Central memory CD8-positive, alpha-beta T cell (primary cell): ENCODE results near the gene RMC1.
"Not testable (repeated sequence)": the region's sequence is repeated elsewhere in the genome, so short reads cannot be mapped to it uniquely, and the experiment has no call there.

Source experiments
- ATAC-seq: fragments of 150-1000 bp; cut with Tn5 transposase; replicated peaks from 2 replicates; pipeline ENCODE4 v1.10.0; 2022; ENCODE audit warnings: mild to moderate bottlenecking, moderate FRiP score, moderate number of reproducible peaks; ENCODE audit not compliant: poor library complexity, severe bottlenecking; ENCODE audit errors: extremely low read depth
- DNase-seq, 2 donors: peaks; one replicate each; pipeline ENCODE4 v3.0.0; 2021; ENCODE audit warnings: low spot score in 2 of 2
- H3K27ac Mint-ChIP-seq: one replicate; pipeline ENCODE4 v1.8.0; 2022; ENCODE audit warnings: low read depth, mild to moderate bottlenecking, moderate library complexity, mixed read lengths
- H3K27me3 Mint-ChIP-seq: one replicate; pipeline ENCODE4 v1.8.0; 2022; ENCODE audit warnings: mixed read lengths
- H3K36me3 Mint-ChIP-seq: one replicate; pipeline ENCODE4 v1.8.0; 2022; ENCODE audit warnings: mild to moderate bottlenecking, moderate library complexity, mixed read lengths; ENCODE audit not compliant: insufficient read depth
- H3K4me1 Mint-ChIP-seq: one replicate; pipeline ENCODE4 v1.8.0; 2022; ENCODE audit warnings: mixed read lengths
- H3K4me3 Mint-ChIP-seq: one replicate; pipeline ENCODE4 v1.8.0; 2022; ENCODE audit warnings: mild to moderate bottlenecking, moderate library complexity, mixed read lengths
- H3K9me3 Mint-ChIP-seq: one replicate; pipeline ENCODE4 v1.8.0; 2022; ENCODE audit warnings: mixed read lengths

The RMC1 gene

DNA sequence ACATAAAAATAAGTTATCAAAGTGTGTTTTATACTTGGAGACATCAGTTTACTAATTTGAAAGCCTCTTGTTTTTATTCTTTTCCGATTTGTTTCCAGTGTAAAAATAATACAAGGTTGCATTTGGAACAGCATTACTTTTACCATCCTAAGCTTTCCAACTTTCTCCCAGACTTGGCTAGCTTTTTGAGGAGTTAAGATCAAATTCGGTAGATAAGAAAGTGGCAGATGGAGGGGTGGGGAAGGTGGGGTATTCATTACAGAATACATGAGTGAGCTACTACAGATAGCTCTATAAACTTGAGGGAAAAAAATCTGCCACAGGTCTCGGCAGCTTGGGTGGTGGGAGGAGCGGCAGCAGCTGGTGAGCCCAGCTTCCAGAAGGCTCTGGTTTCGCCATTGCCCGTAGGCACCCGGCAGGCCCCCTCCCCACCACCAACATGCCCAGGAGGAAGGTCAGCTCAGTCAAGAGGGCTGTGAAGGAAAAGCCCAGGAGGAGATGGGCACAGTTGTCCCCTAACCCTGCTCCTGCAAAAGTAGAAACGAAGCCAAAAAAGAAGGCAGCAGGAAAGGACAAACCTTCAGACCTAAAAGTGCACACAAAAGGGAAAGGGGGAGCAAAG, 18.6 kb upstream of the RMC1 start:
- no peak overlapping the region for H3K27ac Mint-ChIP-seq
- H3K36me3 Mint-ChIP-seq, result peaks cover 25% of the 10 kb centered on the region
- no peaks in the 10 kb centered on the region for H3K4me1 Mint-ChIP-seq
- H3K4me3 Mint-ChIP-seq, result no peak overlapping the region
- DNase-seq (no peak), ATAC-seq (no peak)
- H3K27me3 Mint-ChIP-seq, result no peaks in the 10 kb centered on the region
- no peaks in the 10 kb centered on the region for H3K9me3 Mint-ChIP-seq

- DNase-seq (no peak), ATAC-seq (no peak)
- Mint-ChIP-seq H3K4me1 (no peaks in the 10 kb centered on the region), H3K4me3 (no peak overlapping the region), H3K36me3 (peaks cover 18% of the 10 kb centered on the region), H3K27me3 (no peaks in the 10 kb centered on the region), H3K9me3 (no peaks in the 10 kb centered on the region), H3K27ac (no peak overlapping the region)
Measured at GRCh38 chr18:23485386-23485785, 17.9 kb upstream of the RMC1 start.

GRCh38 chr18:23487738-23488570, 15.4 kb upstream of the RMC1 start:
- Mint-ChIP-seq H3K27ac (no peak overlapping the region), H3K4me3 (peak overlapping the region; percentile 26), H3K36me3 (peaks cover 4% of the 10 kb centered on the region), H3K4me1 (no peaks in the 10 kb centered on the region), H3K27me3 (no peaks in the 10 kb centered on the region), H3K9me3 (no peaks in the 10 kb centered on the region)
- peak; percentile 32 for ATAC-seq
- no peak for DNase-seq

GRCh38 chr18:23489586-23489985, 13.7 kb upstream of the RMC1 start:
- not testable (repeated sequence) for ATAC-seq, H3K36me3 Mint-ChIP-seq, DNase-seq, H3K9me3 Mint-ChIP-seq, H3K27me3 Mint-ChIP-seq, H3K4me1 Mint-ChIP-seq, H3K4me3 Mint-ChIP-seq, H3K27ac Mint-ChIP-seq

- Mint-ChIP-seq H3K27ac (no peak overlapping the region), H3K9me3 (no peaks in the 10 kb centered on the region), H3K4me1 (no peaks in the 10 kb centered on the region), H3K27me3 (no peaks in the 10 kb centered on the region), H3K4me3 (no peak overlapping the region), H3K36me3 (no peaks in the 10 kb centered on the region)
- ATAC-seq (no peak), DNase-seq (no peak)
Measured at GRCh38 chr18:23493654-23494053, 9.7 kb upstream of the RMC1 start.

- peaks cover 10% of the 10 kb centered on the region for H3K4me1 Mint-ChIP-seq
- H3K4me3 Mint-ChIP-seq, result no peak overlapping the region
- H3K9me3 Mint-ChIP-seq, result no peaks in the 10 kb centered on the region
- ATAC-seq (no peak), DNase-seq (no peak)
- no peak overlapping the region for H3K27ac Mint-ChIP-seq
- H3K36me3 Mint-ChIP-seq, result peaks cover 5% of the 10 kb centered on the region
- no peaks in the 10 kb centered on the region for H3K27me3 Mint-ChIP-seq
Measured at GRCh38 chr18:23494992-23495391, 8.3 kb upstream of the RMC1 start.

DNA sequence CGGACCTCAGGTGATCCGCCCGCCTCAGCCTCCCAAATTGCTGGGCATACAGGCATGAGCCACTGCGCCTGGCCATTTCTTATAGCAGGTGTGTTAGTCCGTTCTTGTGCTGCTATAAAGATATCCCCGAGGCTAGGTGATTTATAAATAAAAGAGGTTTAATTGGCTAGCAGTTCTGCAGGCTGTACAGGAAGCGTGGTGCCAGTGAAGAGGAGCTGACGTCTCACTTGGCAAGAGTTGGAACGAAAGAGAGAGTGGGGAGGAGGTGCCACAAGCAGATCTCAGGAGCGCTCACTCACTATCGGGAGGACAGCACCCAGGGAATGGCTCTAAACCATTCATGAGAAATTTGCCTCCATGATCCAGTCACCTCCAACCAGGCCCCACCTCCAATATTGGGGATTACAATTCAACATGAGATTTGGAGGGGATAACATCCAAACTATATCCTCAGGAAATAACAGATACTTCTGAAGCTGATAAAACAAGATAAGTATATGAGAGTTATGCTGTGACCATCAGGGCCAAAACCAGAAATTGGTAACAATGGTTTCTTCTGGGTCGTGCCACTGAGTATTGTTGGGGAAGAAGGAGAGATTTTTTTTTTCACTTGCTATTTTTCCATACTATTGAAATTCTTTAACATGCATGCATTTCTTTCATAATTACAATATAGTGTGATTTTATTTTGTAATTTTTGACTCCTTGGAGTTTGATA, 7.4 kb upstream of the RMC1 start:
- no peak for ATAC-seq
- no peak for DNase-seq
- peaks cover 10% of the 10 kb centered on the region for H3K4me1 Mint-ChIP-seq
- H3K27ac Mint-ChIP-seq, result no peak overlapping the region
- H3K4me3 Mint-ChIP-seq, result no peak overlapping the region
- H3K36me3 Mint-ChIP-seq, result peaks cover 5% of the 10 kb centered on the region
- H3K27me3 Mint-ChIP-seq, result no peaks in the 10 kb centered on the region
- H3K9me3 Mint-ChIP-seq, result no peaks in the 10 kb centered on the region

GRCh38 chr18:23498117-23498516, 5.2 kb upstream of the RMC1 start:
- no peak for DNase-seq
- no peak for ATAC-seq
- Mint-ChIP-seq H3K4me3 (no peak overlapping the region), H3K9me3 (no peaks in the 10 kb centered on the region), H3K4me1 (peaks cover 19% of the 10 kb centered on the region), H3K36me3 (peaks cover 10% of the 10 kb centered on the region), H3K27me3 (no peaks in the 10 kb centered on the region), H3K27ac (no peak overlapping the region)

GRCh38 chr18:23498877-23499276, 4.4 kb upstream of the RMC1 start:
- Mint-ChIP-seq H3K9me3 (no peaks in the 10 kb centered on the region), H3K27me3 (no peaks in the 10 kb centered on the region), H3K36me3 (peaks cover 13% of the 10 kb centered on the region), H3K27ac (no peak overlapping the region), H3K4me3 (no peak overlapping the region), H3K4me1 (peaks cover 21% of the 10 kb centered on the region)
- DNase-seq (peak; percentile 46 to 54), ATAC-seq (peak; percentile 37)

DNA sequence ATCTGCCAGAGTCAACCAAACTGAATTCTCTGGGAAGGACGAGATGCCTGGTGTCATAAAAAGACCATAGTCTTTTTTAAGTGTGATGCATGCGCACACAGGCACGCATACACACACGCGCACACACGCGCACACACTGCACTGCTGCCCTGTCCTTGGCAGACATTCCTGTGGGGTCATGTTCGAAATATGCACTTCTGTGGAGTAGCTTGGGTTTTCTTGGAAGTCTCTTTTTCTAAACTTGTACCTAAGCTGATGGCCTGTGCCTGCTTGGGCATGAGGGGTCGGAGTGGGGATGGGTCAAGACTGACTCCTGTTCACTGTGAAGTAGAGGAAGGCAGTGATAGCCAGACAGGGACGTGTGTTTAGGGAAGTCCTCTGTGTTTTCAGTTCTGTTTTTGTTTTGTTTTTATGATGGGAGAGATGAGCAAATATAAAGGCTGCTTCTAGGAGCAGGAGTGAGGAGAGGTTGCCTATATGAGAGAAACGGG, 4.0 kb upstream of the RMC1 start:
- Mint-ChIP-seq H3K27me3 (no peaks in the 10 kb centered on the region), H3K27ac (no peak overlapping the region), H3K4me3 (no peak overlapping the region), H3K36me3 (peaks cover 16% of the 10 kb centered on the region), H3K9me3 (no peaks in the 10 kb centered on the region), H3K4me1 (peaks cover 26% of the 10 kb centered on the region)
- no peak for DNase-seq
- no peak for ATAC-seq

DNA sequence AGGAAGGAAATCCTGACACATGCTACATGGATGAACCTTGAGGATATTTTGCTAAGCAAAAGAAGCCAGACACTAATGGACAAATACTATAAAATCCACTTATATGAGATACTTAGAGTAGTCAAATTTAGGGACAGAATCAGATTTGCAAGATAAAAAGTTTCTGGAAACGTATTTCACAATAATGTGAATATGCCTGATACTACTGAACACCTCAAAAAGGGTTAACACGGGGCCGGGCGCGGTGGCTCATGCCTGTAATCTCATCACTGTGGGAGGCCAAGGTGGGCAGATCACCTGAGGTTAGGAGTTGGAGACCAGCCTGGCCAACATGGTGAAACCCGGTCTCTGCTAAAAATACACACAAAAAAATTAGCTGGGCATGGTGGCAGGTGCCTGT, 1.7 kb upstream of the RMC1 start:
- DNase-seq (no peak), ATAC-seq (no peak)
- no peaks in the 10 kb centered on the region for H3K27me3 Mint-ChIP-seq
- no peak overlapping the region for H3K27ac Mint-ChIP-seq
- no peak overlapping the region for H3K4me3 Mint-ChIP-seq
- H3K9me3 Mint-ChIP-seq, result no peaks in the 10 kb centered on the region
- H3K4me1 Mint-ChIP-seq, result peaks cover 40% of the 10 kb centered on the region
- peaks cover 27% of the 10 kb centered on the region for H3K36me3 Mint-ChIP-seq

DNA sequence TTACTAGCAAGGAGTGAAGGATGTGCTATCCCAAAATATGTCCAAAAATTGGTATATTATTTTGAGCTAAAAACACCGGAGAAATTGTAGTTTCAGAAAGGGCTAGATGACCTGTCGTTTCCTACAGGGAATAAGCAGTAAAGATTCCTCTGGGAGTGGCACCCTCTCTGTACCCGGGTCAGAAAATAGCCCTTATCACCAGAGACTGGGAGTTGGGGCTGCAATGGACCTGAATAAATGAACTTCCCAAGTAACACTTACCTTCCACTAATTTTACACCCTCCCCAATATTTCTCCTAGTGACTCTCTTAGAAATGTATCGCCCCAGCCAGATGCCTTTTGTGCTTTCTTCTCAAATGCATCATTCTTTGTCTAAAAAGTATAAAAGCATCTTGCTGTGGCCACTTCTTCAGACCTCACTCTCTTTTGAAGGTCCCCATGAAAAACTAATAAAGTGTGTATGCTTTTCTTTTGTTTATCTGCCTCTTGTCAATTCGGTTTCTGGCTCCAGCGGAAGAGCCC, 734 bp upstream of the RMC1 start:
- ATAC-seq (no peak), DNase-seq (no peak)
- H3K27me3 Mint-ChIP-seq, result no peaks in the 10 kb centered on the region
- peaks cover 50% of the 10 kb centered on the region for H3K4me1 Mint-ChIP-seq
- H3K27ac Mint-ChIP-seq, result peak overlapping the region; percentile 95
- H3K9me3 Mint-ChIP-seq, result no peaks in the 10 kb centered on the region
- H3K4me3 Mint-ChIP-seq, result peak overlapping the region; percentile 95
- H3K36me3 Mint-ChIP-seq, result peaks cover 34% of the 10 kb centered on the region
